Heart left ventricle (tissue), 16 donors: ENCODE results near the gene GSK3B. TPM values are rescaled to one million over a fixed set of nuclear protein-coding genes. Genes with fewer than 3 reads are reported as not detected.

Source experiments
- ATAC-seq, 4 donors: fragments of 200-7000 bp; cut with Tn5 transposase; one replicate each; pipeline ENCODE4 v1.9.1; 2020 to 2022; ENCODE audit warnings: moderate library complexity in 4 of 4, mild to moderate bottlenecking in 3 of 4, moderate number of reproducible peaks in 1 of 4
- DNase-seq, 5 donors: peaks; one replicate each; pipeline ENCODE4 v3.0.0-alpha.2; 2020
- H3K27ac ChIP-seq, 12 donors: fragments of 200-600 bp; sonication (generic) in 4 of 12; one replicate each; pipeline versions ENCODE4 v1.5.0 to v1.8.0; 2016 to 2022; ENCODE audit warnings: mild to moderate bottlenecking in 2 of 12
- H3K27me3 ChIP-seq, 9 donors: fragments of 200-600 bp; sonication (generic) in 2 of 9; one replicate each; pipeline versions ENCODE4 v1.5.1 to v1.8.0; 2016 to 2022; ENCODE audit warnings: mild to moderate bottlenecking in 3 of 9
- H3K36me3 ChIP-seq, 9 donors: fragments of 200-600 bp; sonication (generic) in 2 of 9; one replicate each; pipeline versions ENCODE4 v1.5.0 to v1.8.0; 2018 to 2022; ENCODE audit warnings: mild to moderate bottlenecking in 2 of 9
- H3K4me1 ChIP-seq, 12 donors: fragments of 200-600 bp; sonication (generic) in 4 of 12; one replicate each; pipeline versions ENCODE4 v1.5.0 to v1.8.0; 2016 to 2022; ENCODE audit warnings: mild to moderate bottlenecking in 3 of 12
- H3K4me3 ChIP-seq, 12 donors: fragments of 200-600 bp; sonication (generic) in 4 of 12; one replicate each; pipeline versions ENCODE4 v1.5.0 to v1.8.0; 2017 to 2022; ENCODE audit warnings: mild to moderate bottlenecking in 9 of 12, moderate library complexity in 4 of 12
- H3K9me3 ChIP-seq, 12 donors: fragments of 200-600 bp; sonication (generic) in 4 of 12; one replicate each; pipeline versions ENCODE4 v1.5.0 to v1.8.0; 2016 to 2022; ENCODE audit warnings: mild to moderate bottlenecking in 1 of 12
- POLR2A ChIP-seq, 2 donors: fragments of 450-650 bp; IDR thresholded peaks; one replicate each; pipeline ENCODE4 v1.6.1; 2017; ENCODE audit warnings: antibody characterized with exemption in 2 of 2, mild to moderate bottlenecking in 2 of 2, moderate library complexity in 2 of 2
- WGBS, 4 donors: extraction: QIAGEN DNeasy Blood & Tissue Kit in 2 of 4; methylation state at CpG; one replicate each; pipeline versions ENCODE4 v1.1.5 to v1.1.7; 2013 to 2018; 5-methylcytosine and 5-hydroxymethylcytosine counted together
- intact Hi-C, 10 donors: fragments of 100-400 bp; cut with DNase I; formaldehyde crosslinking; loops; one replicate each; pipeline versions ENCODE4 v1.11.1 to v1.14.2; 2022
- polyA plus RNA-seq, 2 donors: library from polyadenylated mRNA; stranded (reverse); fragments of 200-250 nt; gene quantifications; one replicate each; pipeline ENCODE4 v1.2.3, GENCODE V29; 2013
- total RNA-seq, 9 donors: library from RNA; depleted of rRNA in 2 of 9; stranded (reverse); fragments of >200 nt in 2 of 9; fragmentation: NEBNext Ultra II Directional in 3 of 9; extraction: Animal tissue kit (Norgen Biotek cat#: 25700) in 3 of 9; gene quantifications; one replicate each; pipeline versions ENCODE4 v1.1.0 to v1.2.4, GENCODE V29; 2016 to 2023
- TF ChIP-seq, protein P1 (sequence below), 12 donors: fragments of 200-600 bp; sonication (generic) in 4 of 12; IDR thresholded peaks; one replicate each; pipeline versions ENCODE4 v1.5.0 to v1.8.0; 2018 to 2022; ENCODE audit warnings: antibody characterized with exemption in 12 of 12, mild to moderate bottlenecking in 5 of 12
- donor health status: ischemic (EF 13 %, LVEDD 7.1; RV severe dilation, severe dysfunction).
- donor health status: healthy with polysubstance abuse.
- donor health status: DM: no; HTN: yes; CAD: no.
- donor health status: DM: no; HTN: no; CAD: no.
- donor health status: ischemic (EF 25% LVEDD 6.9; RV normal size, moderate dysfunction).
- donor health status: ischemic (EF 25% LVEDD 5.7; RV mildly dilated, moderate dysfunction).
- donor health status: healthy.
- donor health status: DM: yes; HTN: yes; CAD: no.
- donor health status: ischemic (EF 35%, LVEDD 5.7; RV mildly dilated, moderate dysfunction).
- donor health status: nonischemic (EF 11% LVEDD 7.7; RV severe dilation, severe dysfunction).
- donor health status: DM: yes; HTN: yes; CAD: no.
- donor health status: PGD.
- donor health status: ischemic (EF 29% LVEDD 5.4; RV normal size, mild dysfunction).
- donor health status: nonischemic (EF 23%, LVEDD 6.1; RV moderate dilation, normal function).

The GSK3B gene
- total and polyA plus RNA-seq, 11 donors, result 8.8 to 58.9 (median 41.2) TPM

DNA sequence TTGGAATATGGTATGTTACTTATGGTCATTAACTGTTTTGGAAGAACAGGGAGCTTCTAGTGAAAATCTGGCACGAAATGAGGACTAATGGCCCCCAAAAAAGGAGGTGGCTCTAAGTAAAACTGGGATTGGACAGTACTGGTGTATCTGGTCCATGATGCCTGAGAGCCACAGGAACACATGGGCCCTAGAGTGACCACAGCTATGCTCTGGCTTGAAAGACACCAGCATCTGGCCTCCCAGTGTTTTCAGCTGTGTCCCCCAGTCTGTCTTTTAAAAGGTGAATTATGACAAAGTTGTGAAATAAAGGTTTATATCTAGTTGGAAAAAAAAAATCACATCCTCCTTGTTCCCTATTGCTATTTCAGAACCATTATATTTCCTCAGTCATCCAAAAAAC lies 64.5 kb downstream of the GSK3B start:
- ATAC-seq (no peak), DNase-seq (no peak)
- WGBS, 4 donors, result 93 to 100% (median 97%) methylated on average over 1 of the region's 1 CpG
- Histone ChIP-seq H3K9me3 (peaks cover 0 to 16% (median 0%) of the 10 kb centered on the region in 12 donors), H3K27me3 (no peaks in the 10 kb centered on the region), H3K36me3 (no peaks in the 10 kb centered on the region), H3K4me3 (no peak overlapping the region), H3K27ac (no peak overlapping the region), H3K4me1 (peaks cover 0 to 52% (median 11%) of the 10 kb centered on the region in 12 donors)
- intact Hi-C loops, result loop anchor here in 2 of 10 donors (10.0 kb wide), 2 partner anchors 65 to 135 kb away; partner anchors contain the start of gene GSK3B (in 1 of the 2)
- TF ChIP-seq, protein P1, sequence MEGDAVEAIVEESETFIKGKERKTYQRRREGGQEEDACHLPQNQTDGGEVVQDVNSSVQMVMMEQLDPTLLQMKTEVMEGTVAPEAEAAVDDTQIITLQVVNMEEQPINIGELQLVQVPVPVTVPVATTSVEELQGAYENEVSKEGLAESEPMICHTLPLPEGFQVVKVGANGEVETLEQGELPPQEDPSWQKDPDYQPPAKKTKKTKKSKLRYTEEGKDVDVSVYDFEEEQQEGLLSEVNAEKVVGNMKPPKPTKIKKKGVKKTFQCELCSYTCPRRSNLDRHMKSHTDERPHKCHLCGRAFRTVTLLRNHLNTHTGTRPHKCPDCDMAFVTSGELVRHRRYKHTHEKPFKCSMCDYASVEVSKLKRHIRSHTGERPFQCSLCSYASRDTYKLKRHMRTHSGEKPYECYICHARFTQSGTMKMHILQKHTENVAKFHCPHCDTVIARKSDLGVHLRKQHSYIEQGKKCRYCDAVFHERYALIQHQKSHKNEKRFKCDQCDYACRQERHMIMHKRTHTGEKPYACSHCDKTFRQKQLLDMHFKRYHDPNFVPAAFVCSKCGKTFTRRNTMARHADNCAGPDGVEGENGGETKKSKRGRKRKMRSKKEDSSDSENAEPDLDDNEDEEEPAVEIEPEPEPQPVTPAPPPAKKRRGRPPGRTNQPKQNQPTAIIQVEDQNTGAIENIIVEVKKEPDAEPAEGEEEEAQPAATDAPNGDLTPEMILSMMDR (IDR thresholded peaks at IDR 0.05), result no peak

DNA sequence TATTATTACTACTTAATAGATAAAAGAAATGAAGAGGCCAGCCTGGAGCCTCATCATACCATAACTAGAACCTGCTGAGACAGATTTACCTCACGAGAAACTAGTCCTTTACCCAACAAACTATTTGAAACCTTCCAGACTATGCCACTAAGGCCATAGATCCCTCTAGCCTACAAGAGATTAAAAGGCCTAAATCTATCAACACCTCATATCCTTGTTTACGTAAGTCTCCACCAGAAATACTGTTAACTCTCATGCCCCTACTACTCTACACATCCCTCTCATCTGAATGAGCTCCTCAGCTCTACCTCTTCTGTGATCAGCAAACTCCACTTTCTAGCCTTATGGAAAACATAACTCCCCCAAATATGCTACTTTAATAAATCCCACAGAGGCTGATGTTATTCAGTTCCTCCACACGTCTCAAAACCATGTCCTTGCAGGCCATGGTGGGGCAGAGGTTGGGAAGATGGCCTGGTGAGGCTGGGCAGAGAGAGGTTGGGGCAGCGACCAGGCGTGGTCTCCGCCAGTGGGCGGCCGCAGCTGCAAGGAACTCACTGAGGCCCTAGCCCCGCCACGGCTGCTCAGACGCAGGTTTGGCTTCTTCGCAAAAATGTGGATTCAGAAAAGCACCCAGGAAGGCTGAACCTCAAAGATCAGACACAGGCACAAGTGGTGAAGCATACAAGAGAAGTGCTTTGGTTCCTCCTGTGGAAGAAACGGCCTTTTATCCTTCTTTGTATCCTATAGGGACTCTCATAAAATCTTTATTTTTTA lies 65.8 kb downstream of the GSK3B start:
- Histone ChIP-seq H3K9me3 (peaks cover 0 to 8% (median 0%) of the 10 kb centered on the region in 12 donors), H3K4me3 (no peak overlapping the region), H3K27ac (no peak overlapping the region), H3K27me3 (no peaks in the 10 kb centered on the region), H3K4me1 (peaks cover 0 to 54% (median 11%) of the 10 kb centered on the region in 12 donors), H3K36me3 (no peaks in the 10 kb centered on the region)
- no peak for TF ChIP-seq POLR2A (IDR thresholded peaks at IDR 0.05)
- TF ChIP-seq, protein P1 (IDR thresholded peaks at IDR 0.05), result no peak
- DNase-seq (no peak), ATAC-seq (peak in 3 of 4 donors; percentile 56 to 77 (median 70))
- 78 to 88% (median 84%) methylated on average over 6 to 13 of the region's 13 CpGs for WGBS, 4 donors
- intact Hi-C loops, result no loop called here

DNA sequence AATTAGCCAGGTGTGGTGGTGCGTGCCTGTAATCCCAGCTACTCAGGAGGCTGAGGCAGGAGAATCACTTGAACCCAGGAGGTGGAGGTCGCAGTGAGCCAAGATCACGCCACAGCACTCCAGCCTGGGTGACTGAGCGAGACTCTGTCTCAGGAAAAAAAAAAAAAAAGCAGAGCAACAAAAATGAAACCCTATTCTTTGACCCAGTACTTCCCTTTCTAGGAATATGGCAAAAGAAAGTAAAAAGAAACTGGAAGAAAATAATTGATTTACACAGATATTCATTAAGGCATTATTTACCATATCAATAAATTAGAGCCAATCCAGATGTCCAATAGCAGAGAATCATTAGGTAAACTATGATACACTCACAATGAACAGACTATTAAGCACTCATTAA lies 67.0 kb downstream of the GSK3B start:
- ATAC-seq, result no peak
- no peak overlapping the region for H3K27ac ChIP-seq
- TF ChIP-seq POLR2A (IDR thresholded peaks at IDR 0.05), result no peak
- TF ChIP-seq, protein P1 (IDR thresholded peaks at IDR 0.05), result no peak
- intact Hi-C loops, result no loop called here
- WGBS, 4 donors, result 97 to 99% (median 98%) methylated on average over 4 of the region's 4 CpGs
- H3K4me1 ChIP-seq, result peaks cover 0 to 67% (median 16%) of the 10 kb centered on the region in 12 donors
- no peaks in the 10 kb centered on the region for H3K27me3 ChIP-seq
- DNase-seq, result no peak
- H3K9me3 ChIP-seq, result no peaks in the 10 kb centered on the region
- H3K4me3 ChIP-seq, result no peak overlapping the region
- H3K36me3 ChIP-seq, result no peaks in the 10 kb centered on the region

DNA sequence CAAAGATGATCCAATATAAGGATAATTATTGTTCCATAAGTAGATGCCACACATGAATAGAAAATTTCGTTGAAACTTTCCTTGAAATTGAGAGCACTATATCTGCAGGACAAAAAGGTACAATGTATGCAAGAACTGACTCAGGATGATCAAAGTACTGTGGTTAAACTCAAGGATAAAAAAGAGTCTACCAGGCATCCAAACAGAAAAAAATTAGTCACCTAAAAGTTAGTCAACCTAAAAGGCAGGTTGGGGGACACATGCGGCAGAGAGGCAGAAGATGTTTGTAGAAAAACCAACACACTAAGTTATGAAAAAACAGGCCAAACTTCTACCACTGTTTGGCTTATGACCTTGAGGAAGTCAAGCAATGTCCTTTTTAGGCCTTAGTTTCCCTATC lies 68.7 kb downstream of the GSK3B start:
- ATAC-seq, result no peak

More for the DNA sequence above, 68.7 kb downstream of the GSK3B start:
- Histone ChIP-seq H3K4me1 (peaks cover 0 to 74% (median 20%) of the 10 kb centered on the region in 12 donors), H3K36me3 (no peaks in the 10 kb centered on the region), H3K9me3 (no peaks in the 10 kb centered on the region), H3K27ac (no peak overlapping the region), H3K27me3 (no peaks in the 10 kb centered on the region), H3K4me3 (no peak overlapping the region)
- TF ChIP-seq POLR2A (IDR thresholded peaks at IDR 0.05), result no peak
- TF ChIP-seq, protein P1 (IDR thresholded peaks at IDR 0.05), result no peak
- DNase-seq, result no peak
- WGBS, 4 donors, result 89 to 92% (median 90%) methylated on average over 2 of the region's 2 CpGs
- intact Hi-C loops, result no loop called here
